Stimulated activated CD8-positive, alpha-beta memory T cell treated with anti-CD3 and anti-CD28 coated beads, Interleukin-15, amount 100 ng/mL, for 4 hours (primary cell): Measurements from ENCODE around the gene ARL13A.
"Not testable (repeated sequence)": the region's sequence is repeated elsewhere in the genome, so short reads cannot be mapped to it uniquely, and the experiment has no call there.

ENCODE experiments used
- DNase-seq, 2 donors: peaks; one replicate each; pipeline ENCODE4 v3.0.0-alpha.2; 2020; ENCODE audit warnings: low read depth in 2 of 2

ARL13A gene

DNA sequence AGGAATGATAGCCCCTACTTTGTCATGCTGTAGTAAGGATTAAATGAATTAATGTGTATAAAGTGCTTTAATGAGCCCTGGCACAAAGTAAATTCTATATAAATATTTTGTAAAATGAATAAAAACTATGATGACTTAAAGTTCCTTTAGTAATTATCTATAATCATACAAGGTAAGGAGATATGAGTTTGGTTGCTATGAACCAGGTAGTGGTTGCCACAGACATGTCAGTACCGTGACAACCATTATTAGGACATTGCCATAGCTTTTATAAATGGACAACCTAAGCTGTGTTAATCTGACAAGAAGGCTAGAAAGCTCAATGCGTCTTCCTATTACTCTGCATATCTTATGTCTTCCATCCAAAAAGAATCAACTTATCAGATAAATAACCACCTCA lies at the start of gene ARL13A:
Gene ARL13A, plus strand, starts transcription at position 301 of the 400 bp plus-strand sequence. CDS start 3,982 bp downstream, outside the sequence.
- DNase-seq, result no peak

- no peak for DNase-seq
Measured at GRCh38 chrX:100924375-100924774, 45.1 kb upstream of the ARL13A start.

- no peak for DNase-seq
Measured at GRCh38 chrX:100926453-100926852, 43.1 kb upstream of the ARL13A start.

GRCh38 chrX:100928660-100929613 lies 40.6 kb upstream of the ARL13A start, which contains the start of gene XKRX:
Gene XKRX (minus strand): TSS chrX:100928917. CDS start chrX:100928304, 613 bp downstream.
- peak; percentile 6 to 24 for DNase-seq

GRCh38 chrX:100931218-100931924 lies 38.1 kb upstream of the ARL13A start:
- DNase-seq, result no peak

- DNase-seq, result no peak
Measured at GRCh38 chrX:100931925-100932285, 37.6 kb upstream of the ARL13A start.

DNA sequence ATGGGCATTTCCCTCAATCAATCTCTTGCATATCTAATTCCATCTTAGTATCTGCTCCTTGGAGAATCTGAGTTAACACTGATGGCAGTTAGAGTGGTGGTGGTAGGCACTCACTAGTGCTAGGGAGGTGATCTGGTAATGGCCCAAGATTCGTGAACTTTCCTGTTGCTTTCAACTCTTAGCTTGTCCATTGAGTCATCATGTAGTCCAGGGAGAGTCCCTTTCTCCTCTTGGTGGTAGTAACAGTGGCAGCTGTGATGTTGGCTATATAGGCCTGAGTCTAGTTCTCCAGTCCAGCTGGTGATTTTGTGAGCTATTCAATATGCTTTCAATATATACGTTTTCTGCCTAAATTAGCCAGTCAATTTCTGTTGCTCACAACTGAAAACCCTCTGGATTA lies 33.7 kb upstream of the ARL13A start:
- DNase-seq, result no peak

DNA sequence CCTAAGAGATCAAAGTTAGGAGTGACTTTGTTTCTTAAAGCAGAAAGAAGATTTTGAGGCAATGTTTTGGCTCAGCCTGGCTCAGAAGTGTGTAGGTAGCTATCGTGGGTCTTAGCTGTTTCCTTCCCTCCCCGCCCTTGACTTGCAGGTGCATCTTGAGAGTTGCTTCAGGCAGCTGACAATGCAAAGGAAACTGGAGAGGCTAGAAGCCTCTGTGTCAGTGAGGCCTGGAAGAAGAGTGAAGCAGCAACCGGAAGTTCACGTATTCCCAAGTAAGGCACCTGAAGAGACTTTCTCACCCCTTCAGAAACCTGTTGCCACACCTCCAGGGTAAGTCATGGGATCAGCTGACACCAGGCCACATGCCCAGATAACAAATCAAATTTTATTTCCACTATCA lies 30.2 kb upstream of the ARL13A start:
- DNase-seq, result no peak

DNA sequence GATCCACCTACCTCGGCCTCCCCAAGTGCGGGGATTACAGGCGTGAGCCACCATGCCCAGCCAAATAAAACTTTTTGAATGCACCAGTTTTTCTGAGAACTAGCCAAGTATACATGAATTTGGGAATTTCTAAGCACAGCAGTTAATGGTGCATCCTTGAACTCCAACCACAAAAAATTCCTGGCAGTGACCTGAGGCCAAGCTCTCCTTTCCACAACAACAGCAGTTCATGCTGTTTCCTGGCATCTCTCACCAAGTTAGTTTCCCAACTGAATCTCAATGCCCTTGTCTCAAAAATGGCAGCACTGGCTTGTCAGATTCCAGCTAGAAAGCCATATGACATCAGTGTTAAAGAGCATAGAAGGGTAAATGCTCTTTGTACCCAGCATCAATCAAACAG lies 24.9 kb upstream of the ARL13A start:
- DNase-seq, result no peak

DNA sequence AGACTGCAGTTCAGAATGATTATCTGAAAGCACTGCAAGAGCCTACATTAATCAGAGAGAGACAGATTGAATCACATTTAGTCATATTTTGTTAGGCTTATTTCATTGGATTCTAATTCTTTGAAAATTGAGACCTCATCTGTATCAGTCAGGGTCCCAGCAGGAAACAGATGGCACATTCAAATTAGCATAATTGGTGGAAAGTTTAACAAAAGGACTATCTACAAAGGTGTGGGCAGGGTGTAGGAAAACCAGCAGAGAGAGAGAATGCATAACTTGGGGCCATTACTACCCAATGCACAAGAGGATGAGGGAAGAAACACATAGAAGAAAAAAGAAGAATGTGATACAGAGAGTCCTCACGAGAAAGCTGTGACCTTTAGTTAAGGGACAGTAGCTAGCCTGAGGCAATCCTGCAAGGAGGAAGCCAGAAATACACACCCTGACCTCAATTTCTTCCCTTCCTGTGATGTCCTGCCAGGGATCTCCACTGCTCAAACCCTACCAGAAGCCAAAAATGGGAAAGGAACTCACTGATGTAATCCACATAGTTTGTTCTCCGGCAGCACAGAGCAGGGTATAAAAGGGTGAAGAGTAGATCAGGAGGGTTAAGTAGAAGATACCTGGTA lies 23.1 kb upstream of the ARL13A start:
- no peak for DNase-seq

DNA sequence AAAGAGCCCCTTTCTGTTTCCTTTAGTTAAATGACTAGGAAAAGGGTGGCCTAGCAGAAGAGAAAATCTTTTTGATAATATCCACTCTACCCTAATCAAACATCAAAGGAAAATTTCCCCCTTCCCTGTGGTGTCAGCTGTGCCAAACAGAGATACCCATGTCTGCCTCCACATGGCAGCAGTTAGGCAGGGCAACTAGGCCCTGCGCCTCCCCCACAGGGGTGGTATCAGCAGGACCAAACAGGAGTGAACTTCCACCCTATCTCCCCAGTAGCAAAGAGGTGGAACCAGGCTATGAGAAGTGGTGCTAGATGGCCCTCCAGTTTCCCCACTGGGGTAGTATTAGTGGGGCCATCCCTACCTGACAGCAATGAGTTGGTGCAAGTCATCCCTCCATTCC lies 21.0 kb upstream of the ARL13A start:
- DNase-seq, result no peak

DNA sequence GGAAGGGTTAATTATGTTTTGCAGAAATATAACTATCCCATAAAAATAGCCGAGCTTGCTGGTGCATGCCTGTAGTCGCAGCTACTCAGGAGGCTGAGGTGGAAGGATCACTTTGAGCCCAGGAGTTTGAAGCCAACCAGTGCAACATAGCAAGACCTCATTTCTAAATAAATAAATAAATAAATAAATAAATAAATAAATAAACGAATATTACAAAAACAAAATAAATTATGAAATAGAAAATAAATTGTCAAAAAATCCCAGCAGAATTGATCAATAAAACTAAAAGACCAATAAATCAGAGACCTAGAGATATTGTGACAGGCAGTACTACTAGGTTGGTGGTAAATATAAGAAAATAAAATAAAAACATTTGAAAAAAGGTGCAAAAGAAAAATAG lies 6.7 kb upstream of the ARL13A start:
- no peak for DNase-seq

GRCh38 chrX:100964362-100964761 lies 5.1 kb upstream of the ARL13A start:
- DNase-seq, result no peak

DNA sequence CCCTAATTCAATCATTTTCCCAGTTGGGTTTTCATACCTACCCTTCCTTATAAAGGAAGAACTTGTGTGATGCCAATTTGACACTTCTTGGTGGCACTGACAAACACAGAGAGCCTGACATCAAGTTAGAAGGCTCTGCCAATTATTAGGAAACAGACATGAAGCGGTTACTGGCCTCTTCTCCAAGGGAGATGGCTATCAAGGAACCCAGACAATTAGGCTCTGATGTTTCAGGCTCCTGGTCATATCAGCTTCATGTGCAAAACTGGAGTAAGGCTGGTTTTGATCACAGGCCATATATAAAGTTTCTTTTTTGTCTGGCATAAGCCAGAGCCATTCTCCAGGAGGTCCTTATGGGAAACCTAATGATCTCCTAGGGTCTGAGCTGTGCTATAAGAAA lies 428 bp downstream of the ARL13A start:
- no peak for DNase-seq

DNA sequence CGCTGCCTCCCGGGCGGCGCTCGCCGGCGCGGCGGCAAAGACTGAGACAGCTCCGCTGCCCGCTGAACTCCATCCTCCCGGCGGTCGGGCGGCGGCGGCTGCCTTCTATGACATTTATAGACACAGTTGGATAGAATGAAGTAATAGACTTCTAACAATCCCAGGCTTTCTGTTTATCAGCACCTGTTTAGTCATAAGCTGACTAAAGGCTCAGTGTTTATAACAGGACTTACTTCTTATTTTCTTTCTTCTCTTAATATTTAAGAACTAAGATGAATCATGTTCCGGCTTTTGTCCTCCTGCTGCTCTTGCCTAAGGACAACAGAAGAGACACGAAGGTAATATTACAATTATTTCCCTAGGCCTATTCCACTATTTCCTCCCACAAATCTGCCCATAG lies 3.9 kb downstream of the ARL13A start:
- DNase-seq, result no peak

GRCh38 chrX:100975212-100975611 lies 5.7 kb downstream of the ARL13A start:
- DNase-seq, result no peak

DNA sequence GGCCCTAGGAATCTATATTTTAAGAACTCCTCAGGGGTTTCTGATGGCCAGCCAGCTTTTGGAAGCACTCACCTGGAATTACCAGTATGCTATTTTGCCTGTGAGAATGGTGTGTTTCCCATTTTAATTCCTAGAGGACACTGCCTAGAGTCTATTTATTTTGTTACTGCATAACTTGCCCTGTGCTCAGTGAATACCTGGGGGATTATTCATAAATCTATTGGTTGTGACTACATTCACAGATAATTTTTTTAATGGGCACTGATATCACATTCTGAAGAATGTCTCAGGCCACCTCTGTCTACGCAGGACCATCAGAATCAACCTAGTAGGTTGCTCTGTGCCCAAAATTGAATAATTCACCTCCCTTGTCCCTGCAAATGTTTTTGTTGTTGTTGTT lies 6.7 kb downstream of the ARL13A start:
- DNase-seq, result no peak

GRCh38 chrX:100979881-100980607 lies 10.5 kb downstream of the ARL13A start:
- no peak for DNase-seq

DNA sequence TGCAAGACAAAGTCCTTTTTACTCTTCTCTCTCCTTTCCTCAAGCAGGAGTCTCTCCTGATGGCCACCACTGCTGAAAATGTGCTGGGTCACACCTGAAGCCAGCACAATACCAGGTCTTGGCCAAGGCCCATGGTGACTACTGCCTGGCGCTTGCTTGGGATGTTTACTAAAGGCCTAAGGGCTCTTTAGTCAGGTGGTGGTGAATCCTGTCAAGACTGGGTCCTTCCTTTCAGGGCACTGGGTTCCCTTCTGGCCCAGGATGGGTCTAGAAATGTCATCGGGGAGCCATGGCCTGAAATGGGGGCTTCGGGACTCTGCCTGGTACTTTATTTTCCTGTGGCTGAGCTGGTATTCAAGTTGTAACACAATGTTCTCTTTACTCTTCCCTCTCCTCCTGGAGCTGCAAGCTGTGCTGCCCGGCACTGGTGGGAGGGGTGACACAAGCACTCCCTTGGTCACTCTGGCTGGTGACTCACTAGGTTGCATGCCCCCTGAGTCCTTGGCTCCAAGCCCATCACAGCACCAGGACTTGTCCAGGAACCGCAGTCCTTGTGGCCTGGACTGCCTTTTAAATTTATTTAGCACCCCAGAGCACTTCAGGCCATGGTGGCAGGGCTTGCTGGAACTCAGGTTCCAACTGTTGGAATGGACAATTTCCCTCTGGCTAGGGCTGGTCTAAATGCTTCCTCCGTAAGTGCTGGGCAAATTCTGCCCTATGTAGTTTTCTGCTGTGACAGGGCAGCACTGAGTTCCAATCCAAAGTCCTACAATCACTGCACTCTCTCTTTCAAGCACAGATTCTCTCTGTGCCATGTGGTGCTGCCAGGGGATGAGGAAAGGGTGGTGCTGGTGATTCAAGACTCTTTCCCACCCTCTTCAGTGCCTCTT lies 11.3 kb downstream of the ARL13A start:
- DNase-seq, result no peak

DNA sequence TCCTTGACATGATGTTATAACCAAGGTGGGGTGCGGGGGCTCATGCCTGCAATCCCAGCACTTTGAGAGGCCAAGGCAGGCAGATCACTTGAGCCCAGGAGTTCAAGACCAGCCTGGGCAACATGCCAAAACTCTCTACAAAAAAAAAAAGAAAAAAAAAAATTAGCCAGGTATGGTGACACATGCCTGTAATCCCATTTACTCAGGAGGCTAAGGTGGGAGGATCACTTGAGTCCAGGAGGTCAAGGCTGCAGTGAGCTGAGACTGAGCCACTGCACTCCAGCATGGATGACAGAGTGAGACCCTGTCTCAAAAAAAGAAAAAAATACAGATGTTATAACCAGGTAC lies 12.0 kb downstream of the ARL13A start:
- DNase-seq, result not testable (repeated sequence)

DNA sequence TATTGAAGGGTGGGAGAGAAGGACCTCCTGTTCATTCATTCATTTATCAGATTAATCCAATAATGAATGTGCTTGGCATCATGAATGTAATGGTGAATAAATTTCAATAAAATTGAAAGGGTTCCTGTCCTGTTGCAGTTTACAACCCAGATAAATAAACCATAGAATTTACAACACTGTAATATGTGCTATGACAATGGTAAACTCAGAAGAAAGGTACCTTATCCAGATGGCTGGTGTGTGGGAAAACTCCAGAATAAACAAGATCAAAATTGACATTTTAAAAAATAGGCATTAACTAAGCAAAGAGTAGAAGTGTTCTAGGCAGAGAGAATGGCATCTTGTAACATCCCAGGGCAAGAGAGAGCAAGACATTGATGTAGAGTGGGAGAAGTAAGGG lies 15.3 kb downstream of the ARL13A start:
- DNase-seq, result no peak
